H1 (cell line): ENCODE measurements around the gene MED16. TPM values are rescaled to one million over a fixed set of nuclear protein-coding genes. Genes with fewer than 3 reads are reported as not detected.

Experiments
- CHD1 ChIP-seq: IDR thresholded peaks from 2 replicates; pipeline ENCODE4 v1.6.1; 2012; ENCODE audit warnings: low read depth, low read length, improper control_type of control experiment
- MAX ChIP-seq: IDR thresholded peaks from 2 replicates; pipeline ENCODE4 v1.6.1; 2012; ENCODE audit warnings: inconsistent platforms
- POU5F1 ChIP-seq: IDR thresholded peaks from 2 replicates; pipeline ENCODE4 v1.6.1; 2011; ENCODE audit warnings: low read depth, mild to moderate bottlenecking, low read length, moderate library complexity
- SIN3A ChIP-seq, 2 experiments: IDR thresholded peaks in 1 of 2; conservative IDR thresholded peaks in 1 of 2; 2 replicates each; pipeline ENCODE4 v1.6.1; 2011 to 2012; ENCODE audit warnings: low read length in 2 of 2, improper control_type of control experiment in 1 of 2, low read depth in 1 of 2, mild to moderate bottlenecking in 1 of 2
- SP2 ChIP-seq: IDR thresholded peaks from 2 replicates; pipeline ENCODE4 v1.6.1; 2012; ENCODE audit warnings: mild to moderate bottlenecking, low read length, inconsistent platforms
- TEAD4 ChIP-seq: IDR thresholded peaks from 2 replicates; pipeline ENCODE4 v1.6.1; 2012; ENCODE audit warnings: low read depth, low read length, inconsistent platforms, mixed read lengths
- polyA plus RNA-seq, 7 experiments: library from polyadenylated mRNA; depleted of rRNA in 3 of 7; stranded (reverse) in 5 of 7; unstranded in 2 of 7; fragments of >200 nt in 5 of 7; fragments of 200-250 nt in 2 of 7; gene quantifications; 1 replicate in 5 of 7; 2 replicates in 1 of 7; 4 replicates in 1 of 7; pipeline versions ENCODE4 v1.2.1 to v1.2.3, GENCODE V29; 2011 to 2013; ENCODE audit warnings: missing spikeins in 2 of 7, mixed read lengths in 2 of 7
- total RNA-seq: library from RNA; stranded (reverse); fragmentation: NEBNext Ultra II Directional; extraction: Animal tissue kit (Norgen Biotek cat#: 25700); gene quantifications from 2 replicates; pipeline ENCODE4 v1.2.1, GENCODE V29; 2021

MED16 gene
- total and polyA plus RNA-seq, 2 of the 8 experiments (the other 6 are each of a cell fraction or from before 2014, with no cell fraction given), result 51.0 to 67.2 TPM

GRCh38 chr19:919199-920050, 26.4 kb upstream of the MED16 start (continued):
- TF ChIP-seq SP2, result no peak
- peak; percentile 81 for TF ChIP-seq MAX
- no peak for TF ChIP-seq POU5F1
- no peak for TF ChIP-seq CHD1
- 0 out of 4 replicates have a peak, but pooled peaks of 1 of the 2 experiments have one; percentile 9 for TF ChIP-seq SIN3A (conservative IDR thresholded peaks at IDR 0.05 in 1 of 2, IDR thresholded peaks at IDR 0.05 in 1 of 2; ENCODE audit: low read depth in 1 of 2, low read length in 2 of 2)
- 0 out of 2 replicates have a peak, but pooled peaks have one; percentile 15 for TF ChIP-seq TEAD4
